GM20000 (cell line): ENCODE measurements around the gene RIMS4.

Source experiments
- DNase-seq: peaks from one replicate; pipeline ENCODE4 v3.0.0; 2012; ENCODE audit warnings: low spot score
- TF ChIP-seq, protein P1 (sequence below): IDR thresholded peaks from 2 replicates; pipeline ENCODE4 v1.5.1; 2012; ENCODE audit warnings: mild to moderate bottlenecking, control low read depth; ENCODE audit errors: extremely low read depth, missing control alignments

The RIMS4 gene

DNA sequence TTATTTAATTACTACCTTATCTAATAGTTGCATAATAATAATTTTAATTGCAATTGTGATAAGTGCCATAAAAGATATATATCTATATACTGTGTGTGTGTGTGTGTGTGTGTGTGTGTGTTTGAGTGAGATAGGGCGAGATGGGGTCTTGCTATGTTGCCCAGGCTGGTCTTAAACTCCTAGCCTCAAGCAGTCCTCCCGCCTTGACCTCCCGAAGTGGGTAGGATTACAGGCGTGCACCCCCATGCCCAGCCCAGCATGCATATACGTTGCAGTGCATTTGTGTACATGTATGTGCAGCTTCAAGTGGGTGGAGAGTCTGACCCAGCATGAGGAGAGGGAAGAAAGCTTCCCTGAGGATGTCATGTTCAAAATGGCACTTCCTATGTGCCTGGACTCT lies 4.6 kb upstream of the RIMS4 start:
- TF ChIP-seq, protein P1, sequence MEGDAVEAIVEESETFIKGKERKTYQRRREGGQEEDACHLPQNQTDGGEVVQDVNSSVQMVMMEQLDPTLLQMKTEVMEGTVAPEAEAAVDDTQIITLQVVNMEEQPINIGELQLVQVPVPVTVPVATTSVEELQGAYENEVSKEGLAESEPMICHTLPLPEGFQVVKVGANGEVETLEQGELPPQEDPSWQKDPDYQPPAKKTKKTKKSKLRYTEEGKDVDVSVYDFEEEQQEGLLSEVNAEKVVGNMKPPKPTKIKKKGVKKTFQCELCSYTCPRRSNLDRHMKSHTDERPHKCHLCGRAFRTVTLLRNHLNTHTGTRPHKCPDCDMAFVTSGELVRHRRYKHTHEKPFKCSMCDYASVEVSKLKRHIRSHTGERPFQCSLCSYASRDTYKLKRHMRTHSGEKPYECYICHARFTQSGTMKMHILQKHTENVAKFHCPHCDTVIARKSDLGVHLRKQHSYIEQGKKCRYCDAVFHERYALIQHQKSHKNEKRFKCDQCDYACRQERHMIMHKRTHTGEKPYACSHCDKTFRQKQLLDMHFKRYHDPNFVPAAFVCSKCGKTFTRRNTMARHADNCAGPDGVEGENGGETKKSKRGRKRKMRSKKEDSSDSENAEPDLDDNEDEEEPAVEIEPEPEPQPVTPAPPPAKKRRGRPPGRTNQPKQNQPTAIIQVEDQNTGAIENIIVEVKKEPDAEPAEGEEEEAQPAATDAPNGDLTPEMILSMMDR, result no peak
- no peak for DNase-seq

DNA sequence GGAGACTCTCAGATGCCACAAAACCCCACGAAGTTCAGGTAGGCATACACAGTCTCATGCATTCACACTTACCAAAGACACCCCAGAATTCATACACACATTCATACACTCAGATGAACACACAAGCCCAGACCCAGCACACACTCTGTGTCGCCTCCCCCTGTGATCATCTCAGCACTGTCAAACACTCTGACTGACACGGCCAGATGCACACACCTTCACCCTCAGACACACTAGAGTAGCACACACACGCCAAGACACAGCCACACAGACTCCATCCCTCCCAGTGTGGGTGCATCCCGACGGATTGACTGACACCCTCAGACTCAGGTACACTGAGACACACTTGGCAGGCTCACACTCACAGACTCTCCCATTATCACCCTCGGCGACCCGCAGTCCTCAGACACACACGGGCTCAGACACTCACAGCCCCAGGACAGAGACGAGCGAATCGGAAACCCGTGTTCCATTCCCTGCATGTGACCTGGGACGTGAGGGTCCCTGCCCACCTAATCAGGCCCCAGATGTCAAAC lies 872 bp upstream of the RIMS4 start:
- TF ChIP-seq, protein P1, result no peak
- DNase-seq, result no peak

DNA sequence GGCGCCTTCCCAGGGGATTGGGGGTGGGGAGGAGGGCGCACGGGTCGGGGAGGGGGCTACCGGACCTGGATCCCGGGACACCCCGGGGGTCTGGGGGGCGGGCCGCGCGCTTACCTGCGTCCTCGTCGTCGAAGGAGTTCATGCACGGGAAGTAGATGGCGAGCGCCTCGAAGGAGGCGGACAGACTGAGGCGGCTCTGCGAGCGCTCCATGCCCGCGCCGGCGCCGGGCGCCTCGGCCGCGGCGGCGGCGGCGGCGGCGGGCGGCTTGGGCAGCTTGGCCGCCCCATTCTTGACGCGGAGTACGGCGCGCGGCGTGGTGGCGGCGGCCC lies 320 bp downstream of the RIMS4 start:
- DNase-seq, result no peak
- TF ChIP-seq, protein P1, result no peak

DNA sequence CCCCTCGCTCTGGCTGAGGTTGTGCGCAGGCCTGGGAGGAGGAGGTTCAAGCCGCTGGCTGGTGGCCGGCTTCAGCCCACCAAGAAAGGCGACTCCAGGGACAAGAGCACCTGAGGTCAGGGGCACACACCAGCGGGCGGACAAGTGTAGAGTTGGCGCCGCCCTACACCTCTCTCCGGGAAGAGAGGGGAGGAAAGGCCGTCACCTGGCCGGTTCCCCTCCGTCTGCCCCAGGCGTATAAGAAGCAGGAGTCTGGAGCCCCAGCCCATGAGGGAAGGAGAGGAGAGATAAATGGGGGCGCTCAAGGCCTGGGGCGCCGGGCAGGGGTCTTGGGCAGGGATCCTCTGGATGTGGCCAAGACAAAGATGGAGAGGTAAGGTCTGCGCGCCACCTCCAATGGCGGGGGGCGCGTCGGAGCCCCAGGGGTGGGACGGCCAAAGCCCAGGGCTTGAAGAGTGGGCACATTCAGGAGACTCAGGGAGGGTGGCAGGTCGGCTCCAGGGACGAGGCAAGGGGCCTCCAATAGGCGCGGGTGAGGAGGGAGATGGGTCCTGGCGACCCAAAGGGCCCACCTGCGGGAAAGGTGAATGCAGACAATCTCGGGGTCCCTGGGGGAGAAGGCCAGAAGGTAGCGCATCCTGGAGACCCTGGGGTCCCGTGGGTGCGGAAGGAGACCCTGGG lies 826 bp downstream of the RIMS4 start:
- TF ChIP-seq, protein P1, result no peak
- no peak for DNase-seq

DNA sequence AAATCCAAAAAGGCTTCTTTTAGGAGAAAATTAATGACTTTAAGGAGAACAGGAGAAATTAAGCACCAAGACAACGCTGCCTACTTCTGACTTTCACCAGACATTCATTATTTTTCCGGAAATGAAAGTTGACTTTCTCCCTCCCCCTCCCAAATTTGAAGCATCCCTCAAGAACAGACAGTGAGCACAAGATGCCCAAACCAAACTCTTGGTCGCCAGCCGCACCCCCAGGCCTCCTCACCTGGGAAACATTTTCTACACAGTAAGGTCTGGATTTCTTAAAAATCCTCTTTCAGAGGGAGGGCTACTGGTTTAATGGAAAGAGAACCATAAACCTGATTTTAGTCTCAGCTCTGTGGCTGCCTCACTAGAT lies 2.7 kb downstream of the RIMS4 start:
- TF ChIP-seq, protein P1, result no peak

DNA sequence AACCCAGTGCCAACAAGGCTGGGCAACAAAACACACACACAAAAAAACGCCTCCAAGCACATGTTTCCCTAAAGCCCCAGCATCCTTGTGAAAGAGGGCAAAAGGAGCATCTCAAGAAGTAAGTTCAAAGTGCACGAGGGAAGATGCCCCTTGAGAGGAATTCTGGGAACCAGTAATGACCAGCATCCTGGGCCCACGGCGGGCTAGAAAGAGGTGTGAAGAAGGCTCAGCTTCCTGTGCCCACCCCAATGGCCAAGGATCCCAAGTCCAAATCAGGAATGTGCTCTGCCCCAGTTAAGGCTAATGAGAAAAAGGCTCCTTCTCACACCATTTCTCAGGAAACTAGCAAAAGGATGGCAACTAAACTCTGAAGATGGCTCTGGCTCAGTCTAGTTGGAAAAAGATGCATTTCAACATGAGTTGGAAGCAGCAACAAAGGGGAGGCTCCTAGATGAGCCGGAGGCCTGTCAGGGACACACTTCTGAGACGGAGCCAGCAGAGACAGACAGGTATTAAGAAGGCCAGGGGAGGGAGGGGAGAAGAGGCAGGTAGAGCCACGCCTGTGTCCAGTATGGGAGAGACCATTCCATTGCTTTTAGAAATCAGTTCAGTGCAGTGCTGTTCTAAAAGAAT lies 3.2 kb downstream of the RIMS4 start:
- no peak for DNase-seq
- TF ChIP-seq, protein P1, result no peak

More for the DNA sequence above, 2.7 kb downstream of the RIMS4 start:
- DNase-seq, result no peak

DNA sequence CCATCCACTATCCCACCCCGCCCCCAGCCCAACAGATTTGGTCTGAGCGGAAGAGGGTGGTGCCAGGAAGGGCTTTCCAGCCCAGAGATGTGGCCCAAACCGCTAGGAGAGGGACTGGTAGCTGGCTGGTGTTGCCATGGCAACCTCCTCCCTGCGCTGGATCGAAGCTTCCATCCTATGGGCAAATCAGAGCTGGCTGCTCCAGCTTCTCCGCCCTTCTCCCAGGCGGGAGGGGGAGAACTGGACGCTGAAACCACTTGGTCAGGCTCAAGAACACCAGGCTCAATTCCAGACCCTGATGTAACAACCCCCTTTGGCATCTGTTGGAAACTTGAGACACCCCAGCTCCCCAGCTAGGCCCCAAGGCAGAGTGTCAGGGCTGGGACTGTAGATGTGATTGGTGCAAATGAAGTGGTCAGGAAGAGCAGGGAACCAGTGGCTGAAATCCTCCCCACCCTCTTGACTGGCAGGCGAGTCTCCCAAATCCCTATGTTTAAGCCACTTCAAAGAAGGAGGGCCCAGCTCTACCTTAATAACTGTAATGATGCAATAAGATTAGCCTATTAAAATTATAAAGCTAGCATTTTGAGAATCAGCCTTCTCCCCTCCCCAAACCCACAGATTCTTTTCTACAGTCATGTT lies 4.2 kb downstream of the RIMS4 start:
- no peak for DNase-seq
- TF ChIP-seq, protein P1, result no peak
